GM23338 (cell line): ENCODE data around the gene IL22RA1.

Source experiments
- CREB1 ChIP-seq: fragments of 250-450 bp; sonication (Bioruptor Pico); IDR thresholded peaks from 2 replicates; pipeline ENCODE4 v1.5.0; 2020; ENCODE audit warnings: low read depth, mild to moderate bottlenecking, moderate library complexity
- NANOG ChIP-seq: IDR thresholded peaks from 2 replicates; pipeline ENCODE4 v1.6.1; 2016; ENCODE audit warnings: antibody characterized with exemption, borderline replicate concordance
- POLR2AphosphoS5 ChIP-seq: IDR thresholded peaks from 2 replicates; pipeline ENCODE4 v1.6.1; 2016; ENCODE audit warnings: antibody characterized with exemption, low read depth
- TF ChIP-seq, protein P1 (sequence below), 2 experiments: fragments of 200-600 bp in 1 of 2; sonication (generic) in 1 of 2; conservative IDR thresholded peaks; 2 replicates each; pipeline versions ENCODE4 v1.5.1 to v1.6.1; 2016 to 2017; ENCODE audit warnings: antibody characterized with exemption in 2 of 2, low read depth in 2 of 2, mild to moderate bottlenecking in 2 of 2, moderate library complexity in 1 of 2

DNA sequence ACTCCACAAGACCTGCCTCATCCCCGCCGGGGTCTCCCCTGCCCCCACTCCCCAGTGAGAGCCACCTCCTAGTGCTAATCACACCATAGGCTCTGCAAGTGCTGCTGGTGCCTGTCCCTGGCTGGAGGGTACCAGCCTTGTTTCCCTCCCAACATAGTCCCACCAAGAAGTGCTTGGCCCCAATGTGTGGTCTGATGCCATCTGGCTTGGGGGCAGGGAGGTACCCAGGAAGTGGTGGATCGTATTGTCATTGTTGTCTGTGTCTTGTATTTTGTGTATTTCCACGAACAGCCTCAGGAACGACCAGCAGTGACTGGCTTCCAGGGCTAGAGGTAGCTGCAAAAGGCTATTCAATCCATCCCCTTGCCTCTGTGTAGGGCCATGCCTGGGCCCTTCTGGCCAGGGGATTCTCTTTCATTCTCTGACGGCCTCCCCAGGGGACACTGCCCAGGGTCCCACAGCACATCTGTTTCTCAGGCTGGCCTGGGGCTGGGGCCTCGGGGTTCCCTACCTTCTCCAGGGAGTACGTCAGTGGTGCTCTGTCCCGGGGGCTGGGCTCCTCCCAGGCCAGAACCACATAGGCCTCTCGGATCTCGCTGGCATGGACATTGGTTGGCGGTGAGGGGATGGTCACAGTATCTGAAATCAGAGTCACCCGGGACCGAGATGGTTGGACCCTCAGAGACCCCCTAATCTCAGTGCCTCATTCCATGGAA lies 53.8 kb downstream of the IL22RA1 start:
- TF ChIP-seq POLR2AphosphoS5 (no peak), CREB1 (CRISPR knock-in tag) (no peak), NANOG (no peak)
- TF ChIP-seq, protein P1, sequence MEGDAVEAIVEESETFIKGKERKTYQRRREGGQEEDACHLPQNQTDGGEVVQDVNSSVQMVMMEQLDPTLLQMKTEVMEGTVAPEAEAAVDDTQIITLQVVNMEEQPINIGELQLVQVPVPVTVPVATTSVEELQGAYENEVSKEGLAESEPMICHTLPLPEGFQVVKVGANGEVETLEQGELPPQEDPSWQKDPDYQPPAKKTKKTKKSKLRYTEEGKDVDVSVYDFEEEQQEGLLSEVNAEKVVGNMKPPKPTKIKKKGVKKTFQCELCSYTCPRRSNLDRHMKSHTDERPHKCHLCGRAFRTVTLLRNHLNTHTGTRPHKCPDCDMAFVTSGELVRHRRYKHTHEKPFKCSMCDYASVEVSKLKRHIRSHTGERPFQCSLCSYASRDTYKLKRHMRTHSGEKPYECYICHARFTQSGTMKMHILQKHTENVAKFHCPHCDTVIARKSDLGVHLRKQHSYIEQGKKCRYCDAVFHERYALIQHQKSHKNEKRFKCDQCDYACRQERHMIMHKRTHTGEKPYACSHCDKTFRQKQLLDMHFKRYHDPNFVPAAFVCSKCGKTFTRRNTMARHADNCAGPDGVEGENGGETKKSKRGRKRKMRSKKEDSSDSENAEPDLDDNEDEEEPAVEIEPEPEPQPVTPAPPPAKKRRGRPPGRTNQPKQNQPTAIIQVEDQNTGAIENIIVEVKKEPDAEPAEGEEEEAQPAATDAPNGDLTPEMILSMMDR (conservative IDR thresholded peaks at IDR 0.05; ENCODE audit: low read depth in 2 of 2): no peak
